SU-DHL-6 (cell line): ENCODE measurements around the gene RNF152.

Source experiments
- H2AFZ ChIP-seq: fragments of 200-600 bp; sonication (generic); 2 replicates; pipeline ENCODE4 v1.6.1; 2014; ENCODE audit warnings: low read depth, mild to moderate bottlenecking, moderate library complexity, mixed read lengths, antibody characterized with exemption, low read length; ENCODE audit not compliant: severe bottlenecking
- H3F3A ChIP-seq: fragments of 200-600 bp; shearing (Covaris generic); 2 replicates; pipeline ENCODE4 v1.6.0; 2016; ENCODE audit warnings: antibody characterized with exemption, mild to moderate bottlenecking; ENCODE audit not compliant: insufficient read depth
- H3K27ac ChIP-seq: fragments of 200-600 bp; sonication (generic); 2 replicates; pipeline ENCODE4 v1.5.1; 2016; ENCODE audit warnings: low read depth, mild to moderate bottlenecking, low read length, moderate library complexity, mixed read lengths
- H3K27me3 ChIP-seq: fragments of 200-600 bp; sonication (generic), shearing (Covaris generic); 2 replicates; pipeline ENCODE4 v1.6.0; 2014; ENCODE audit warnings: mild to moderate bottlenecking, low read length
- H3K36me3 ChIP-seq: fragments of 200-600 bp; sonication (generic); 2 replicates; pipeline ENCODE4 v1.6.1; 2014; ENCODE audit warnings: mild to moderate bottlenecking, low read length, mixed read lengths
- H3K4me2 ChIP-seq: fragments of 300-600, 200-600 bp; shearing (Covaris generic), sonication (generic); 2 replicates; pipeline ENCODE4 v1.6.0; 2014; ENCODE audit warnings: low read length, low read depth, mild to moderate bottlenecking; ENCODE audit not compliant: poor library complexity, severe bottlenecking
- H3K4me3 ChIP-seq: fragments of 200-600 bp; sonication (generic); 2 replicates; pipeline ENCODE4 v1.5.1; 2014; ENCODE audit warnings: antibody characterized with exemption, low read length, mild to moderate bottlenecking, mixed read lengths; ENCODE audit not compliant: insufficient read depth, poor library complexity, severe bottlenecking
- H3K79me2 ChIP-seq: fragments of 200-600 bp; sonication (generic); 2 replicates; pipeline ENCODE4 v1.6.1; 2014; ENCODE audit warnings: mild to moderate bottlenecking, low read length, moderate library complexity; ENCODE audit not compliant: insufficient read depth
- H3K9ac ChIP-seq: fragments of 200-600 bp; sonication (generic); 2 replicates; pipeline ENCODE4 v1.7.0; 2014; ENCODE audit warnings: mild to moderate bottlenecking, low read length
- H3K9me2 ChIP-seq: fragments of 200-600 bp; sonication (generic); replicated peaks from 2 replicates; pipeline ENCODE4 v1.6.1; 2014; ENCODE audit warnings: low read length; ENCODE audit not compliant: insufficient read depth
- H3K9me3 ChIP-seq: fragments of 200-600 bp; sonication (generic); 2 replicates; pipeline ENCODE4 v1.6.1; 2014; ENCODE audit warnings: low read length, mixed read lengths; ENCODE audit not compliant: insufficient read depth
- H4K20me1 ChIP-seq: fragments of 200-600 bp; sonication (generic); 2 replicates; pipeline ENCODE4 v1.6.1; 2014; ENCODE audit warnings: low read depth, mild to moderate bottlenecking, antibody characterized with exemption, low read length, moderate library complexity, mixed read lengths
- EZH2phosphoT487 ChIP-seq: fragments of 200-600 bp; sonication (generic), shearing (Covaris generic); conservative IDR thresholded peaks from 2 replicates; pipeline ENCODE4 v1.6.1; 2018; ENCODE audit warnings: mild to moderate bottlenecking, antibody characterized with exemption, low read length, moderate library complexity, mixed read lengths
- TF ChIP-seq, protein P1 (sequence below): fragments of 200-600 bp; sonication (generic); IDR thresholded peaks from one replicate; pipeline ENCODE4 v1.5.1; 2017; ENCODE audit warnings: antibody characterized with exemption, mild to moderate bottlenecking, low read length, moderate library complexity; ENCODE audit not compliant: insufficient read depth, poor library complexity, severe bottlenecking

RNF152 gene

DNA sequence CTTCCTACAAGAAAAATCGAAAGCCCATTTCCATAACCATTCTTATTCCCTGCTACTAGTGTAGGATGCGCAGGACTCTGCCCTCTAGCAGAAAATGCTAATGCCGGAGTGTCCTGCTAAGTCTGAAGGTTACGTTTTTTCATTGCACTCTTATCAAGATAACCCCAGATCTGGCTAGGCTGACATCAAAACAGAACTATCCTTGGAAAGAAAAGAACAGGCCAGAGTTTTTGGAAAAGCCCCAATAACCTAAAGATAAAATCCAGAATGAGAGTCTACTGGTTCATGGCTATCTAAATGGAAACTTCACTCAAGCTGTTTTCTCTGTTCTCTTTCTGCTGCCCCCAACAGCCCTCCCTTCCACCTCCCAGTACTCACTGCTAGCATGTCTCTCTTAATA lies 913 bp downstream of the RNF152 start:
- Histone ChIP-seq H3K4me3 (no peak overlapping the region), H3K4me2 (no peak overlapping the region), H4K20me1 (no peaks in the 10 kb centered on the region), H3K27me3 (no peaks in the 10 kb centered on the region), H3K79me2 (no peaks in the 10 kb centered on the region), H3K9me2 (no peaks in the 10 kb centered on the region), H3K9me3 (no peaks in the 10 kb centered on the region), H3K36me3 (no peaks in the 10 kb centered on the region), H3F3A (no peaks in the 10 kb centered on the region), H3K9ac (no peak overlapping the region), H2AFZ (no peak overlapping the region), H3K27ac (no peak overlapping the region)
- TF ChIP-seq, protein P1, sequence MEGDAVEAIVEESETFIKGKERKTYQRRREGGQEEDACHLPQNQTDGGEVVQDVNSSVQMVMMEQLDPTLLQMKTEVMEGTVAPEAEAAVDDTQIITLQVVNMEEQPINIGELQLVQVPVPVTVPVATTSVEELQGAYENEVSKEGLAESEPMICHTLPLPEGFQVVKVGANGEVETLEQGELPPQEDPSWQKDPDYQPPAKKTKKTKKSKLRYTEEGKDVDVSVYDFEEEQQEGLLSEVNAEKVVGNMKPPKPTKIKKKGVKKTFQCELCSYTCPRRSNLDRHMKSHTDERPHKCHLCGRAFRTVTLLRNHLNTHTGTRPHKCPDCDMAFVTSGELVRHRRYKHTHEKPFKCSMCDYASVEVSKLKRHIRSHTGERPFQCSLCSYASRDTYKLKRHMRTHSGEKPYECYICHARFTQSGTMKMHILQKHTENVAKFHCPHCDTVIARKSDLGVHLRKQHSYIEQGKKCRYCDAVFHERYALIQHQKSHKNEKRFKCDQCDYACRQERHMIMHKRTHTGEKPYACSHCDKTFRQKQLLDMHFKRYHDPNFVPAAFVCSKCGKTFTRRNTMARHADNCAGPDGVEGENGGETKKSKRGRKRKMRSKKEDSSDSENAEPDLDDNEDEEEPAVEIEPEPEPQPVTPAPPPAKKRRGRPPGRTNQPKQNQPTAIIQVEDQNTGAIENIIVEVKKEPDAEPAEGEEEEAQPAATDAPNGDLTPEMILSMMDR, result no peak
- TF ChIP-seq EZH2phosphoT487, result no peak

DNA sequence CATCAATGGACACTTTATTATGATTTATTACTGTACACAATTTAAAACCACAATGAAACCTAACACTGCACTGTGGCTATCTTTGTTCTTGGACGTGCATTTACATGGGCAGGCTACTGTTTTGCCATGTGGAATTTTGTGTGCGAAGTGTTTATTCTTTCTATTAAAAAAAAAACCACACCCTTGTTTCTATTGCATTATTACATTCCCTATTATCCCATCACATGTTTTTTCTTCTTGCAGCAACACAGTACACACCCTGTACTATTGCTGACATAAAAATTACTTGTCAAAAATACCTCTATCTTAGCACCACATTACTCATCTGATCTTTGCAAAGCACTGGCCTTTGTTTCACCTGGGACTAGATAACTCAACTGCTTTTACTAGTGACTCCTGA lies 1.5 kb downstream of the RNF152 start:
- TF ChIP-seq, protein P1, result no peak
- TF ChIP-seq EZH2phosphoT487, result no peak
- Histone ChIP-seq H3K4me3 (no peak overlapping the region), H3K9me2 (no peaks in the 10 kb centered on the region), H3K27me3 (no peaks in the 10 kb centered on the region), H3K36me3 (no peaks in the 10 kb centered on the region), H3K79me2 (no peaks in the 10 kb centered on the region), H3F3A (no peaks in the 10 kb centered on the region), H3K9ac (no peak overlapping the region), H3K9me3 (no peaks in the 10 kb centered on the region), H3K27ac (no peak overlapping the region), H3K4me2 (no peak overlapping the region), H4K20me1 (no peaks in the 10 kb centered on the region), H2AFZ (no peak overlapping the region)

DNA sequence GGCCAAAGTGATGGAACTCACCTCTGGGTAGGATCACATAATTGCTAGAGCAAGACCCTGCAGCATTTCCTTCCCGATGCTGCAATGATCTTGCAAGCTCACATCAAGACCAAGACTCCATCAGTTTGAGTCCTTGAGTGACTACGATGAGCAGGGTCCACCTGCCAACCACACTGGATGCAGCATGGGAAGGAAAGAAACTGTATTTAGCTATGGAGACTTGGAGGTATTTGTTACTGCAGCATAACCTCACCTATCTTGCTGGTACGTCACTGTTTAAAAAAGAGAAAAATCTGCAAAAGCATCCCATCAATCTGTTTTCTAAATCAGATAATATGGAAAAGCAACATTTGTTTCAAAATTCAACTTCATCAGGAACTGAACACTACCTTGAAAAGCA lies 2.5 kb downstream of the RNF152 start:
- Histone ChIP-seq H4K20me1 (no peaks in the 10 kb centered on the region), H3K27ac (no peak overlapping the region), H3K9ac (no peak overlapping the region), H3K36me3 (no peaks in the 10 kb centered on the region), H2AFZ (no peak overlapping the region), H3K9me2 (no peaks in the 10 kb centered on the region), H3K4me3 (no peak overlapping the region), H3K79me2 (no peaks in the 10 kb centered on the region), H3K27me3 (no peaks in the 10 kb centered on the region), H3K9me3 (no peaks in the 10 kb centered on the region), H3K4me2 (no peak overlapping the region), H3F3A (no peaks in the 10 kb centered on the region)
- TF ChIP-seq EZH2phosphoT487, result no peak
- TF ChIP-seq, protein P1, result no peak

DNA sequence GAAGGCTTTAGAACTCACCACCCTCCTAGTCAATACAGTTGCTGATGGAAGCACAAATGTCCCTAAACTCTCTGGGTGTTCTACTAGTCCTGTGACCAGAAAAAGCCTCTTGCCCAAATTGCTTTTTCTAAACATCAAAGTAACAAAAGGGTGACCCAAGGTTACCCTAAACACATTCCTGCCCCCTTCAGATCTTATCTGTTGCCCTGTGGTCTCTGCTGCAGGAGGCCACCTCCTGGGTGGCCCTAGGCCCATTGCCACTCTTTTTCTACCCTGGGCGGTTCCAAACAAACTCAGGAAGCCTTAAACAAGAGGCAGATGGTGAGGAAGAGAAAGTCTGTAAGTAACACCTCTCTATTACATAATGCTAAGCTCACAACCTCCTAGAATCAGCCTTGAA lies 3.3 kb downstream of the RNF152 start:
- Histone ChIP-seq H4K20me1 (no peaks in the 10 kb centered on the region), H3K79me2 (no peaks in the 10 kb centered on the region), H3K4me2 (no peak overlapping the region), H3K9ac (no peak overlapping the region), H3K9me3 (no peaks in the 10 kb centered on the region), H3K27me3 (no peaks in the 10 kb centered on the region), H2AFZ (no peak overlapping the region), H3K4me3 (no peak overlapping the region), H3K36me3 (no peaks in the 10 kb centered on the region), H3K9me2 (no peaks in the 10 kb centered on the region), H3K27ac (no peak overlapping the region), H3F3A (no peaks in the 10 kb centered on the region)
- TF ChIP-seq EZH2phosphoT487, result no peak
- TF ChIP-seq, protein P1, result no peak
